Stimulated activated effector memory CD8-positive, alpha-beta T cell treated with anti-CD3 and anti-CD28 coated beads, Interleukin-12 subunit alpha, Interleukin-12 subunit beta, amount 100 ng/mL, for 72 hours (primary cell): Measurements from ENCODE around the gene R3HDML.
"Not testable (repeated sequence)": the region's sequence is repeated elsewhere in the genome, so short reads cannot be mapped to it uniquely, and the experiment has no call there.

Source experiments
- ATAC-seq: fragments of 150-1000 bp; cut with Tn5 transposase; 2 replicates; pipeline ENCODE4 v1.10.0; 2021
- DNase-seq, 2 donors: peaks; one replicate each; pipeline ENCODE4 v3.0.0; 2021 to 2022; ENCODE audit warnings: low spot score in 2 of 2
- H3K27ac Mint-ChIP-seq: one replicate; pipeline ENCODE4 v1.8.0; 2022; ENCODE audit warnings: mild to moderate bottlenecking, mixed read lengths
- H3K36me3 Mint-ChIP-seq: one replicate; pipeline ENCODE4 v1.8.0; 2022; ENCODE audit warnings: mild to moderate bottlenecking, mixed read lengths
- H3K4me1 Mint-ChIP-seq: one replicate; pipeline ENCODE4 v1.8.0; 2022; ENCODE audit warnings: mixed read lengths
- H3K4me3 Mint-ChIP-seq: one replicate; pipeline ENCODE4 v1.8.0; 2022; ENCODE audit warnings: mild to moderate bottlenecking, mixed read lengths
- H3K9me3 Mint-ChIP-seq: one replicate; pipeline ENCODE4 v1.8.0; 2022; ENCODE audit warnings: mixed read lengths

The R3HDML gene

GRCh38 chr20:44345147-44345546 lies 8.3 kb downstream of the R3HDML start:
- Mint-ChIP-seq H3K4me1 (no peaks in the 10 kb centered on the region), H3K4me3 (no peak overlapping the region), H3K9me3 (no peaks in the 10 kb centered on the region), H3K36me3 (no peaks in the 10 kb centered on the region), H3K27ac (no peak overlapping the region)
- ATAC-seq = no peak
- DNase-seq = no peak

- not testable (repeated sequence) for H3K9me3 Mint-ChIP-seq, H3K36me3 Mint-ChIP-seq, H3K27ac Mint-ChIP-seq, H3K4me3 Mint-ChIP-seq, ATAC-seq, DNase-seq, H3K4me1 Mint-ChIP-seq
Observed at GRCh38 chr20:44345941-44346340, 9.1 kb downstream of the R3HDML start.

DNA sequence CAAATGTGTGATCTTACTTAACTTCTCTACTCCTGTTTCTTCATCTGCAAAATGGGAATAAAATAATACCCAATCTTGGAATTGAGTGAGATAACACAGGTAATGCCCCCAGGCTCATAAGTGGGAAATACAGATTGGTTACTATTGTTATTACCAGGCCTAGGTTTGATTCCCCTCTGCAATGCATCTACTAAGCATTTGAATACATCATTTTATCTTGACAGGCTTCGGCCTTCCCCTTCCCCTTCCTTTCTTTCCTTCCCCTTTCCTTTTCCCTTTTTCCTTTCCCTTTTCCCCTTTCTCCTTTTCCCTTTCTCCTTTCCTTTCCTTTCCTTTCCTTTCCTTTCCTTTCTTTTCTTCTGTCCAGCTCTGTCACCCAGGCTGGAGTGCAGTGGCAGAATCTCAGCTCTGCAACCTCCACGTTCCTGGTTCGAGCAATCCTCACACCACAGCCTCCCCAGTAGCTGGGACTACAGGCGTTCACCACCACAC lies 11.4 kb downstream of the R3HDML start:
- no peak overlapping the region for H3K27ac Mint-ChIP-seq
- H3K9me3 Mint-ChIP-seq = no peaks in the 10 kb centered on the region
- no peaks in the 10 kb centered on the region for H3K36me3 Mint-ChIP-seq
- DNase-seq (no peak), ATAC-seq (no peak)
- H3K4me1 Mint-ChIP-seq = no peaks in the 10 kb centered on the region
- H3K4me3 Mint-ChIP-seq = no peak overlapping the region

GRCh38 chr20:44349349-44349748 lies 12.5 kb downstream of the R3HDML start:
- no peak for DNase-seq
- no peaks in the 10 kb centered on the region for H3K9me3 Mint-ChIP-seq
- no peaks in the 10 kb centered on the region for H3K36me3 Mint-ChIP-seq
- no peak overlapping the region for H3K27ac Mint-ChIP-seq
- no peak for ATAC-seq
- no peak overlapping the region for H3K4me3 Mint-ChIP-seq
- H3K4me1 Mint-ChIP-seq = no peaks in the 10 kb centered on the region

DNA sequence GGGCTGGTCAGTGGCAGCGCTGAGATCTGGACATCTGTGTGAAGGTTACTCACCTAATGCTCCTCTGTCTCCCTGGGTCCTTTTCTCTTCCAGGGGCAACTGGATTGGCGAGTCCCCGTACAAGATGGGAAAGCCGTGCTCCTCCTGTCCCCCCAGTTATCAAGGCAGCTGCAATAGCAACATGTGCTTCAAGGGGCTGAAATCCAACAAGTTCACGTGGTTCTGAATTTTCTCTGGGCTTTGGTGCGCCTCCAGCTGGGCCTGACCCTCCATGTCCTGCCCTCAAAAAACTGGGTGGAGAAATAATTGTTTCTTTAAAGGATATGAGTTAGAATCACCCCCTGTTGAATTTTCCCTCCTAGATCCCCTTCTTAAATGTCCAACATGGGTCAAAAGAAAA lies 13.7 kb downstream of the R3HDML start:
- no peak for DNase-seq
- no peak overlapping the region for H3K27ac Mint-ChIP-seq
- no peaks in the 10 kb centered on the region for H3K36me3 Mint-ChIP-seq
- H3K9me3 Mint-ChIP-seq = no peaks in the 10 kb centered on the region
- no peak for ATAC-seq
- H3K4me3 Mint-ChIP-seq = no peak overlapping the region
- no peaks in the 10 kb centered on the region for H3K4me1 Mint-ChIP-seq

DNA sequence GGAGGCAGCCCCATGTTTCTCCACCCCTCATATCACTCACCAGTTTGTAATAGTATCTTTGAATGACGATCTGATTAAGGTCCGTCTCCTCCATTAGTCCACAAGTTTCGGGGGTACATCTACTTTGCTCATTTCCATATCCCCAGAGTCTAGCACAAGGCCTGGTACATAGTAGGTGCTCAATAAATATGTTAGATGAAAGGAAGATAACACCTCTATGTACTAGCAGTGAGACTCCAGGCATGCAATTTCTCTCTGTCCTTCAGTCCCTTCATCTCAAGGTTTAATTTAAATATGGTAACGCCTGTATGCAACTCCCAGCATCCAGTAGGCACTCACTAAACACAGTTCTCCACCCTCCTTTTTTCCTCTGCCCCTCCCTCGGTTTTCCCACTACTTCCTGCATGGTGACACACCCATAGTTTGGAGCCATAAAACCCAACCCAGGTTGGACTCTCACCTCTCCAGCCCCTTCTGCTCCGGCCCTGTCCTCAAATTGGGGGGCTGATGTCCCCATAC lies 18.2 kb downstream of the R3HDML start:
- Mint-ChIP-seq H3K4me3 (no peak overlapping the region), H3K27ac (no peak overlapping the region), H3K9me3 (no peaks in the 10 kb centered on the region), H3K36me3 (no peaks in the 10 kb centered on the region), H3K4me1 (no peaks in the 10 kb centered on the region)
- DNase-seq (no peak), ATAC-seq (no peak)

DNA sequence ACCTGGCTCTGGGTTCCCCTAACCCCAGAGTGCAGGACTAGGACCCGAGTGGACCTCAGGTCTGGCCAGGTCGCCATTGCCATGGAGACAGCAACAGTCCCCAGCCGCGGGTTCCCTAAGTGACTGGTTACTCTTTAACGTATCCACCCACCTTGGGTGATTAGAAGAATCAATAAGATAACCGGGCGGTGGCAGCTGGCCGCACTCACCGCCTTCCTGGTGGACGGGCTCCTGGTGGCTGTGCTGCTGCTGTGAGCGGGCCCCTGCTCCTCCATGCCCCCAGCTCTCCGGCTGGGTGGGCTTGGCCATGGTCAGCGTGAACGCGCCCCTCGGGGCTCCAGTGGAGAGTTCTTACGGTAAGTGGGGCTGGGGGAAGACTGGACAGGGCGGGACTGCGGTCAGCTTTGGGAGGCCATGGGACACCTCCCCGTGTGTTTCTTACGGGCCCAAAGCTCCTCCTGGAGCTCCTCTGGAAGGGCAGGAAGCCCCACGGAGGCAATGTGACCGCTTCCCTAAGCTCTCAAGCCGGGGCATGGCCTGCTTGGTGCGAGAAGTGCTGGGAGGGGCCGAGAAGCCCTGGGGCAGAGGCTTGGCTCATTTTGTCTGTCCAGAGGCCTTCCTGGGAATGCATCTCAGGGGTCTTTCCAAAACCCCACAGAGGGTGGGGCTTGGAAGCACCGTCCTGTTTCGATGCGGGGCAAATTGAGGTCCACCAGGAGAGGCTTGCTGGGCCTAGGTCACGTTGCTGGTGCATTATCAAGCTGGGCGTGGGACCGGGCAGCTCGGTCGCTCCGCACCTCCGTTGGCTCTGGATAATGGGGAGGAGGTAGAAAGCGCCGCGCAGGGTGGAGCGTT lies 18.9 kb downstream of the R3HDML start, which contains the start of gene HNF4A:
Gene HNF4A, plus strand, starts transcription at position 202 of the 855 bp plus-strand sequence. Its CDS starts 106 bp downstream, at position 308.
- ATAC-seq = no peak
- Mint-ChIP-seq H3K4me3 (no peak within 1 kb of the TSS), H3K4me1 (no peaks in the 10 kb centered on the region), H3K27ac (no peak within 1 kb of the TSS), H3K9me3 (no peaks in the 10 kb centered on the region), H3K36me3 (no peaks in the 10 kb centered on the region)
- DNase-seq = no peak

- ATAC-seq (no peak), DNase-seq (no peak)
- Mint-ChIP-seq H3K36me3 (no peaks in the 10 kb centered on the region), H3K9me3 (no peaks in the 10 kb centered on the region), H3K4me1 (no peaks in the 10 kb centered on the region), H3K27ac (no peak overlapping the region), H3K4me3 (no peak overlapping the region)
Observed at GRCh38 chr20:44356353-44356723, 19.5 kb downstream of the R3HDML start.

DNA sequence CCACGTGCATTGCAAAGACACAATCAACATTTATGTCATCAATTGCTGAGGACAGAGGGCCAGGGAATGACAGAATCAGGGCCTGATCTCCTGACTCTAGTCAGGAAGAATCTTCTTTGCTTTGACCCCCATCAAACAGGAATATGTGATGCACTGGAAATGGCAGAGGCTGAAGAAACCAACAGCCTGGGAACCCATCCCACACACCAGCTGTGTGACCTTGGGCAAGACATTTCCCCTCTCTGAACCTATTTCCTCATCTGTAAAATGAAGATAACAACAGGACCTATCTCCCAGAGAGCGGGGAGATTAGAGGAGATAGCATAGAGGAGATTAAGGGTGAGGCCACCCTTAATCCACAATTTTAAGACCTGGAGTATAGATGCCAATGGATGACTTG lies 20.2 kb downstream of the R3HDML start:
- Mint-ChIP-seq H3K4me3 (no peak overlapping the region), H3K4me1 (no peaks in the 10 kb centered on the region), H3K36me3 (no peaks in the 10 kb centered on the region), H3K9me3 (no peaks in the 10 kb centered on the region), H3K27ac (no peak overlapping the region)
- ATAC-seq = no peak
- no peak for DNase-seq

DNA sequence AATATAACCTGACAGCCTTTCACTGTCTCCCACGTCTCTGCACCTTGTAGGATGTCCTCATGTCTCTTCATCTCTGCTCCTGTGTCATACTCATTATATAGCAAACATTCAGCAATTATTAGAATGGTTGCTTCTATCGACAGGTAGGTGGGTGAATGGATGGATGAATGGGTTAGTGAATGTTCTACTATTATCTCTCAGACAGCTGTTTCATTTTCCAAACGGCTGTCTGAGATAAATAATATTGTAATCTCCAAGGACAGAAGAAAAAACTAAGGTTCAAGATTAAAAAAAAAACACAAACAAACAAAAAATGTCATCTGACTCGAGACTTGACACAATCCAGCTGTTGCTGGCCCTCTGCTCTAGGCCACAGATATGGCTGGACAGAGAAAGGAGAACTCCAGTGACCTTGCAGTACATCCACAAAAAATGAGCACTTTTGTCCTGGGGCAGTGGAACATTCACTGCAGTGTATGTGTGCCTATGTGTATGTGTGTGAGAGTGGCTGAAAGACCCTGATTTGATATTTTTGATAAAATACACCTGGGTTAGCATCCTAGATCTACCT lies 20.8 kb downstream of the R3HDML start:
- Mint-ChIP-seq H3K27ac (no peak overlapping the region), H3K9me3 (no peaks in the 10 kb centered on the region), H3K4me1 (no peaks in the 10 kb centered on the region), H3K36me3 (no peaks in the 10 kb centered on the region), H3K4me3 (no peak overlapping the region)
- DNase-seq = no peak
- no peak for ATAC-seq

- Mint-ChIP-seq H3K4me1 (no peaks in the 10 kb centered on the region), H3K27ac (no peak overlapping the region), H3K9me3 (no peaks in the 10 kb centered on the region), H3K36me3 (no peaks in the 10 kb centered on the region), H3K4me3 (no peak overlapping the region)
- DNase-seq (no peak), ATAC-seq (no peak)
Observed at GRCh38 chr20:44358776-44359175, 21.9 kb downstream of the R3HDML start.

GRCh38 chr20:44360221-44360620 lies 23.4 kb downstream of the R3HDML start:
- DNase-seq (no peak), ATAC-seq (no peak)
- Mint-ChIP-seq H3K27ac (no peak overlapping the region), H3K4me3 (no peak overlapping the region), H3K9me3 (no peaks in the 10 kb centered on the region), H3K36me3 (no peaks in the 10 kb centered on the region), H3K4me1 (no peaks in the 10 kb centered on the region)

- ATAC-seq = no peak
- DNase-seq = no peak
- H3K4me1 Mint-ChIP-seq = no peaks in the 10 kb centered on the region
- no peak overlapping the region for H3K27ac Mint-ChIP-seq
- H3K36me3 Mint-ChIP-seq = no peaks in the 10 kb centered on the region
- H3K4me3 Mint-ChIP-seq = no peak overlapping the region
- no peaks in the 10 kb centered on the region for H3K9me3 Mint-ChIP-seq
Observed at GRCh38 chr20:44361021-44361420, 24.2 kb downstream of the R3HDML start.

DNA sequence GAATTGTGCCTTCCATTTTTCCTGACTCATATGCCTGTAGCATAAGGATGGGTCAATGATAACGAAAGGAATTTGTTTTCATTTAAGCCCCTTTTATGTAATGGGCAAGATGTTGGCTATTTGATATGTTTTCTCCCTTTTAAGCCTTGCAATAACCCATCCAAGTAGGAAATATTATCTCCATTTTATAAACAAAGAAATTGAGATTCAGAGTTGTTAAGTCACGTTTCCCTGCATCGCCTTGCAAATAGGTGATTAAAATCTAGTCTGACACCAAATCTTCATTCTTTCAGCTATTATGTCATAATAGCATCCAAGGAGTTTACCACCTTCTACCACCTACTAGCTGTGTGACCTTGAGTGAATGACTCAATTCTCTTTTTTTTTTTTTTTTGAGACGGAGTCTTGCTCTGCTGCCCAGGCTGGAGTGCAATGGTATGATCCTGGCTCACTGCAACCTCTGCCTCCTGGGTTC lies 25.7 kb downstream of the R3HDML start:
- DNase-seq = no peak
- no peaks in the 10 kb centered on the region for H3K36me3 Mint-ChIP-seq
- no peak overlapping the region for H3K27ac Mint-ChIP-seq
- H3K4me1 Mint-ChIP-seq = no peaks in the 10 kb centered on the region
- H3K9me3 Mint-ChIP-seq = no peaks in the 10 kb centered on the region
- no peak for ATAC-seq
- no peak overlapping the region for H3K4me3 Mint-ChIP-seq

- Mint-ChIP-seq H3K36me3 (no peaks in the 10 kb centered on the region), H3K27ac (no peak overlapping the region), H3K9me3 (no peaks in the 10 kb centered on the region), H3K4me3 (no peak overlapping the region), H3K4me1 (no peaks in the 10 kb centered on the region)
- no peak for DNase-seq
- no peak for ATAC-seq
Observed at GRCh38 chr20:44364068-44364467, 27.2 kb downstream of the R3HDML start.

- no peak overlapping the region for H3K27ac Mint-ChIP-seq
- H3K36me3 Mint-ChIP-seq = no peaks in the 10 kb centered on the region
- no peaks in the 10 kb centered on the region for H3K9me3 Mint-ChIP-seq
- DNase-seq (no peak), ATAC-seq (no peak)
- no peaks in the 10 kb centered on the region for H3K4me1 Mint-ChIP-seq
- H3K4me3 Mint-ChIP-seq = no peak overlapping the region
Observed at GRCh38 chr20:44364780-44365179, 27.9 kb downstream of the R3HDML start.
